Astrocyte (in vitro differentiated cells and primary cell): Measurements from ENCODE around the gene ADGRG6. TPM values are rescaled to one million over a fixed set of nuclear protein-coding genes. Genes with fewer than 3 reads are reported as not detected.

Experiments used
- DNase-seq: peaks from one replicate; pipeline ENCODE4 v3.0.0-alpha.2; 2010; ENCODE audit warnings: low read depth
- FAIRE-seq: peaks from 2 replicates; lab custom pipeline; 2011; peaks lifted over from hg19 to GRCh38; lab: Jason Lieb, UNC
- H2AFZ ChIP-seq: 2 replicates; pipeline ENCODE4 v1.6.0; 2012; ENCODE audit warnings: low read depth, low read length, inconsistent platforms
- H3K27ac ChIP-seq: 2 replicates; pipeline ENCODE4 v1.5.1; 2011; ENCODE audit warnings: low read depth, low read length, inconsistent platforms
- H3K27me3 ChIP-seq: 2 replicates; pipeline ENCODE4 v1.6.0; 2011; ENCODE audit warnings: low read length, inconsistent platforms; ENCODE audit not compliant: insufficient read depth
- H3K36me3 ChIP-seq: 2 replicates; pipeline ENCODE4 v1.5.1; 2011; ENCODE audit warnings: low read length, inconsistent platforms; ENCODE audit not compliant: insufficient read depth
- H3K4me1 ChIP-seq: 2 replicates; pipeline ENCODE4 v1.5.1; 2011; ENCODE audit warnings: low read length, inconsistent platforms; ENCODE audit not compliant: insufficient read depth
- H3K4me2 ChIP-seq: 2 replicates; pipeline ENCODE4 v1.6.0; 2012; ENCODE audit warnings: low read length, inconsistent platforms
- H3K4me3 ChIP-seq: 2 replicates; pipeline ENCODE4 v1.5.1; 2011; ENCODE audit warnings: low read depth, mild to moderate bottlenecking, low read length, inconsistent platforms; ENCODE audit not compliant: insufficient read depth
- H3K79me2 ChIP-seq: 2 replicates; pipeline ENCODE4 v1.6.0; 2012; ENCODE audit warnings: mild to moderate bottlenecking, low read length, inconsistent platforms; ENCODE audit not compliant: insufficient read depth
- H3K9ac ChIP-seq: 2 replicates; pipeline ENCODE4 v1.6.0; 2012; ENCODE audit warnings: mild to moderate bottlenecking, low read length, inconsistent platforms
- H3K9me3 ChIP-seq: 2 replicates; pipeline ENCODE4 v1.5.1; 2012; ENCODE audit warnings: low read depth, mild to moderate bottlenecking, low read length, inconsistent platforms; ENCODE audit not compliant: insufficient read depth
- H4K20me1 ChIP-seq: 2 replicates; pipeline ENCODE4 v1.6.0; 2012; ENCODE audit warnings: low read length, inconsistent platforms; ENCODE audit not compliant: insufficient read depth
- H3K27ac Mint-ChIP-seq: one replicate; pipeline ENCODE4 v1.8.0; 2021; ENCODE audit warnings: mild to moderate bottlenecking, mixed read lengths; ENCODE audit not compliant: unreplicated experiment
- H3K27me3 Mint-ChIP-seq: one replicate; pipeline ENCODE4 v1.8.0; 2021; ENCODE audit warnings: low read depth, mixed read lengths; ENCODE audit not compliant: unreplicated experiment
- H3K36me3 Mint-ChIP-seq: one replicate; pipeline ENCODE4 v1.8.0; 2021; ENCODE audit warnings: low read depth, mixed read lengths; ENCODE audit not compliant: unreplicated experiment
- H3K4me1 Mint-ChIP-seq: one replicate; pipeline ENCODE4 v1.8.0; 2021; ENCODE audit warnings: low read depth, mixed read lengths; ENCODE audit not compliant: unreplicated experiment
- H3K4me3 Mint-ChIP-seq: one replicate; pipeline ENCODE4 v1.8.0; 2021; ENCODE audit warnings: mild to moderate bottlenecking, moderate library complexity, mixed read lengths; ENCODE audit not compliant: unreplicated experiment
- H3K9me3 Mint-ChIP-seq: one replicate; pipeline ENCODE4 v1.8.0; 2021; ENCODE audit warnings: mild to moderate bottlenecking, mixed read lengths; ENCODE audit not compliant: unreplicated experiment
- CTCF ChIP-seq: IDR thresholded peaks from 2 replicates; pipeline ENCODE4 v1.5.1; 2011; ENCODE audit warnings: low read depth, mild to moderate bottlenecking, inconsistent platforms, low read length, moderate library complexity; ENCODE audit not compliant: insufficient read depth
- EZH2 ChIP-seq: IDR thresholded peaks from 2 replicates; pipeline ENCODE4 v1.6.1; 2012; ENCODE audit warnings: mild to moderate bottlenecking, low read length, inconsistent platforms; ENCODE audit not compliant: insufficient read depth
- total RNA-seq: library from RNA; stranded (reverse); gene quantifications from 2 replicates; pipeline ENCODE4 v1.2.1, GENCODE V29; 2021

Gene ADGRG6
- total RNA-seq, 1 donor from 2014 or later = 98.2 TPM

- Histone ChIP-seq H4K20me1 (no peaks in the 10 kb centered on the region), H3K4me3 (no peak overlapping the region), H3K79me2 (no peaks in the 10 kb centered on the region), H3K36me3 (no peaks in the 10 kb centered on the region), H3K4me1 (no peaks in the 10 kb centered on the region), H2AFZ (no peak overlapping the region), H3K9me3 (no peaks in the 10 kb centered on the region), H3K27me3 (no peaks in the 10 kb centered on the region), H3K4me2 (no peak overlapping the region), H3K9ac (no peak overlapping the region), H3K27ac (no peak overlapping the region)
- H3K27ac Mint-ChIP-seq = no peak overlapping the region
- no peaks in the 10 kb centered on the region for H3K36me3 Mint-ChIP-seq
- TF ChIP-seq EZH2 (no peak), CTCF (no peak)
- peaks cover 5% of the 10 kb centered on the region for H3K4me1 Mint-ChIP-seq
- peaks cover 2% of the 10 kb centered on the region for H3K9me3 Mint-ChIP-seq
- no peak for FAIRE-seq
- no peaks in the 10 kb centered on the region for H3K27me3 Mint-ChIP-seq
- no peak for DNase-seq
- no peak overlapping the region for H3K4me3 Mint-ChIP-seq
Measured at GRCh38 chr6:142289687-142290086, 12.1 kb upstream of the ADGRG6 start.

GRCh38 chr6:142290851-142291250 lies 11.0 kb upstream of the ADGRG6 start:
- TF ChIP-seq CTCF (no peak), EZH2 (no peak)
- Mint-ChIP-seq H3K9me3 (peaks cover 2% of the 10 kb centered on the region), H3K27me3 (no peaks in the 10 kb centered on the region), H3K36me3 (no peaks in the 10 kb centered on the region), H3K27ac (no peak overlapping the region), H3K4me3 (no peak overlapping the region), H3K4me1 (peaks cover 5% of the 10 kb centered on the region)
- no peak overlapping the region for H3K27ac ChIP-seq
- H3K4me1 ChIP-seq = no peaks in the 10 kb centered on the region
- H4K20me1 ChIP-seq = no peaks in the 10 kb centered on the region
- FAIRE-seq = no peak
- no peaks in the 10 kb centered on the region for H3K36me3 ChIP-seq
- H3K9ac ChIP-seq = no peak overlapping the region
- no peaks in the 10 kb centered on the region for H3K79me2 ChIP-seq
- H3K4me3 ChIP-seq = no peak overlapping the region
- DNase-seq = no peak
- no peaks in the 10 kb centered on the region for H3K27me3 ChIP-seq
- no peaks in the 10 kb centered on the region for H3K9me3 ChIP-seq
- H2AFZ ChIP-seq = no peak overlapping the region
- no peak overlapping the region for H3K4me2 ChIP-seq

GRCh38 chr6:142291512-142291911 lies 10.3 kb upstream of the ADGRG6 start:
- Histone ChIP-seq H3K9ac (no peak overlapping the region), H3K36me3 (no peaks in the 10 kb centered on the region), H3K9me3 (no peaks in the 10 kb centered on the region), H4K20me1 (no peaks in the 10 kb centered on the region), H3K27me3 (no peaks in the 10 kb centered on the region), H3K27ac (no peak overlapping the region), H2AFZ (no peak overlapping the region), H3K4me3 (no peak overlapping the region), H3K4me1 (no peaks in the 10 kb centered on the region), H3K79me2 (no peaks in the 10 kb centered on the region), H3K4me2 (no peak overlapping the region)
- no peak for TF ChIP-seq CTCF
- H3K27ac Mint-ChIP-seq = no peak overlapping the region
- H3K4me3 Mint-ChIP-seq = no peak overlapping the region
- no peak for FAIRE-seq
- peaks cover 2% of the 10 kb centered on the region for H3K9me3 Mint-ChIP-seq
- H3K36me3 Mint-ChIP-seq = no peaks in the 10 kb centered on the region
- H3K27me3 Mint-ChIP-seq = no peaks in the 10 kb centered on the region
- peaks cover 7% of the 10 kb centered on the region for H3K4me1 Mint-ChIP-seq
- DNase-seq = no peak
